GM19438 (cell line): ENCODE results near the gene BRAF.
"Not testable (repeated sequence)": the region's sequence is repeated elsewhere in the genome, so short reads cannot be mapped to it uniquely, and the experiment has no call there.

Experiments
- ATAC-seq: cut with Tn5 transposase; IDR thresholded peaks from one replicate; pipeline ENCODE4 v1.9.1; 2021; ENCODE audit warnings: low read depth; ENCODE audit not compliant: unreplicated experiment

Gene BRAF

DNA sequence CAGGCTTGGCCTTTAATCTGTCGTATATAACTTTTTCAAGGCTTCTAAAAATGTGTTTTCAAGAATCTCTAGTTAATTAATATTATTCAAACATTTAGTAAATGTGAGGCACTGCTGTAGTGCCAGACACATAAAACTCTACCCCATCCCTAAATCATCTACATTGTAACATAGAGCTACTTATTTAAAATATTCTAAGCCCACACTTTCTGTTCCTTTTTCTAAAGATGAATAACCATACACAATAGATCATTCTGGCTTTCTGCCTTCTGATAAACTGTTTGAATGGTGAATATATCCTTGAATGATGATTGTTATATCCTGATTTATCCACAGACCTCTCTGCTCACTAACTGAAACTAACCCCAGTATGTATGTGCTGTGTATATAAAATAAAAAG lies 41.4 kb downstream of the BRAF start:
- ATAC-seq, result no peak

DNA sequence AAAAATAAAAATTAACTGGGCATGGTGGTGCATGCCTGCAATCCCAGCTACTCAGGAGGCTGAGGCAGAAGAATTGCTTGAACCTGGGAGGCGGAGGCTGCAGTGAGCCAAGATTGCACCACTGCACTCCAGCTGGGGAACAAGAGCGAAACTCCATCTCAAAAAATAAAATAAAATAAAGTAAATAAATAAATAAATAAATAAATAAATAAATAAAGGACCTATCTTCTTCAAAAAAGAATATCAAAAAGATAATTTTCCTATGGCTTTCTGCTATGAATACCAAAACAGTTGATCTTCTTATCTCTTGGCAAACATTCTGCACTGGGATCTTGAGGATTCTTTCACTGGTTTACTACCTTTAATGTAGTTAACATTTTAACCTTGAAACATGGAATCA lies 41.9 kb downstream of the BRAF start:
- ATAC-seq, result not testable (repeated sequence)

DNA sequence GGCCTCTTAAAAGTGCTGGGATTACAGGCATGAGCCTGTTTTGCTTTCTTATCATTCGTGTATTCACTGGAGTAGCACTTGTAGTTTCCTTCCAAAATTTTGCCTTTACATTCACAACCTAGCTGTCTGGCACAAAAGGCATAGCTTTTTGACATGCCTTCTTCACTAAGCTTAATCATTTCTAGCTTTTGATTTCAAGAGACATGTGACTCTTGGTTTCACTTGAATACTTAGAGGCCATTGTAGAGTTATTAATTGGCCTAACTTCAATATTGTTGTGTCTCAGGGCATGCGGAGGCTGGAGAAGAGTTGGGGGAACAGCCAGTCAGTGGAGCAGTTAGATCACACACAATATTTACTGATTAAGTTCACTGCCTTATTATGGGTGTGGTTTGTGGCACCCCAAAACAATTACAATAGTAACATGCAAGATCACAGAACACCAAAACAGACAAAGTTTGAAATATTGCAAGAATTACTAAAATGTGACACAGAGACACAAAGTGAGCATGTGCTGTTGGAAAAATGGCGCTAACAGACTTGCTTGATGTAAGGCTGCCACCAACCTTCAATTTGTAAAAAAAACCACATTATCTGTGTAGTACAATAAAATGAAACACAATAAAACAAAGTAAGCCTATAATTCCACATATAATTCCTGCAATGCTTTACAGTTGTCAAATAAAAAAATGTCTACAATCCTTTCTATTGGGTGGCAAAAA lies 43.1 kb downstream of the BRAF start:
- peak; percentile 57 for ATAC-seq

DNA sequence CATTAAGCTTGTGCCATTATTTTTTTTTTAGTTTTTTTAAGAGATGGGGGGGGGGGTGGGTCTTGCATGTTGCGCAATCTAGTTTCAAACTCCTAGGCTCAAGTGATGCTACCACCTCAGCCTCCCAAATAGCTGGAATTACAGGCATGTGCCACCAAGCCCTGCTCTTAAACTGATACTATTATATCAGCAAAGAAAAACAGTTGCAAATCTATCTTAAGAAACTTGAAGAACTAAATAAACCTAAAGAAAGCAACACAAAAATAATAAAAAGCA lies 47.5 kb downstream of the BRAF start:
- ATAC-seq, result no peak

- peak; percentile 77 for ATAC-seq
These were observed 48.0 kb downstream of the BRAF start for GRCh38 chr7:140876519-140877248.

DNA sequence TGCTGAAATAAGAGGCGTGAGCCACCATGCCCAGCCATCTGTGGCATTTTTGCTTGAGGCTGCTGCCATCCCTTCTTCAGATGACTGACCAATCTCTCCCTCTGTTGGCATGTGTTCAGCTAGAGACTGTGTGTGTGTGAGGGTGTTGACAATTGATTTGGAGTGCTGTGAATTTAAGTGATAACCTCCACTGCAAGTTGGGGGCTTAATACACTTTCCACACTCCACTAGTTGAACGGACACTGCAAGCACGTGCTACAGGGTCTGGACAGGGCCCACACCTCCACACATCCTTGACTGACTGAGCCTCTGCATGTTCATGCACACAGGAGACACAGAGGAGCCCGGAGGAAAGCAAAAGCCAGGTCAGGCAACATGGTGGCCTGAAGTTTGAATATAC lies 51.3 kb downstream of the BRAF start:
- no peak for ATAC-seq

DNA sequence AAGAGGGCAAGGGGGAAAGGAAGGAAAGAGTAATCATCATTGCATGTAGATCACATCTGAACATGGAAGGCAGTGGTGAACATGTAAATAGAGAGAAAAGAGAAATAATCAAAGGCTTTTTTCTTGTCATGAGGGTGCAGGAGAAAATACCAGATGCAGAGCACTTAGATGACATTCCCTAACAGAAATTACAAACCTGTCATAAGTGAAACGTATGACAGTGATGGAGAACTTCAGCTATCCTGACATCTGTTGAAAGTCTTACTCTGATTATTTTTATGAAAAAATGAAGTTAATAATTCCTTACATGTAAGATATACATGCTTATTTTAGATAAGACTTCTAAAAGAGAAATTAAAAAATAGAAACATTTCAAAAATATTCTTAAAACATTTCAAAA lies 54.7 kb downstream of the BRAF start:
- ATAC-seq, result no peak

- no peak for ATAC-seq
These were observed 55.3 kb downstream of the BRAF start for GRCh38 chr7:140869430-140869829.

DNA sequence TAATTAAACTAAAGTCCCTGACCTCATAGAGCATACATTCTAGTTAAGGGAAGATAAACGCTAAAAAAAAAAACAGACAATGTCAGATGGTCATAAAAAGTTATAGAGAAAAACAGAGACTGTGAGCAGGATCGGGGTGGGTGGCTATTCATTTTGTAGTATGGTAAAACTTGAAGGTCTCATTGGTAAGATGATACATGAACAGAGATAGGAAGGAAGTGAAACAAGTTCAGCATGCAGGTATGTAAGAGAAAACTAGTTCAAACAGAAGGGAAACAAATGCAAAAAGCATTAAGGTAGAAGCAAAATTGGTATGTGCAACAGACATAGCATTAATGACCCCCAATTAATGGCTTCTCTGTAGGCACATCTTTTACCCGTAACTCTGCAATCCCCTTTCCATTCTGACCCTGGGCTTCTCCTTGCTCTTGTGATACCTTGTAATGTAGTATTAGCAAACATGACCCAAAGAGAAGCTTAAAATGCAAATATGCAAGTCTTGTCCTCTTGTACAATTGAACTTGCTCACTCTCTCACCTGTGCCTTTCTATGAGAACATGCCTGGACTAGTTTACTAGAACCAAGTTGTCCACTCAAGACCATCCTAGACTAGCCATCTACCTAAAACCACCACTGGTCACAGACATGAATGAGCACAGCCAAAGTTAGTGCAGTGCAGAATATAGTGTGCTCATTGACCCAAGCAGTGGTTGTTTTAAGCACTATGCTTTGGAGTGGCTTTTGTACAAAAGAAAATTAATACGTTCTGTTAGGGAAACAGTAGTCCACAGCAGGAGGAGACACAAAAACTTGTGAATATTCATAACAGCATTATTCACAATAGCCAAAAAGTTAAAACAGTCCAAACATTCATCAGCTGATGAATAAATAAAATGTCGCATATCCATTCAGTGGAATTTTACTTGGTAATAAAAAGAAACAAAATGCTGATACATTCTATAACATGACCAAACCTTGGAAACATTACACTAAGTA lies 57.0 kb downstream of the BRAF start:
- ATAC-seq, result no peak

GRCh38 chr7:140866926-140867325 lies 57.8 kb downstream of the BRAF start:
- ATAC-seq, result no peak

- ATAC-seq, result no peak
These were observed 60.0 kb downstream of the BRAF start for GRCh38 chr7:140864732-140865131.

DNA sequence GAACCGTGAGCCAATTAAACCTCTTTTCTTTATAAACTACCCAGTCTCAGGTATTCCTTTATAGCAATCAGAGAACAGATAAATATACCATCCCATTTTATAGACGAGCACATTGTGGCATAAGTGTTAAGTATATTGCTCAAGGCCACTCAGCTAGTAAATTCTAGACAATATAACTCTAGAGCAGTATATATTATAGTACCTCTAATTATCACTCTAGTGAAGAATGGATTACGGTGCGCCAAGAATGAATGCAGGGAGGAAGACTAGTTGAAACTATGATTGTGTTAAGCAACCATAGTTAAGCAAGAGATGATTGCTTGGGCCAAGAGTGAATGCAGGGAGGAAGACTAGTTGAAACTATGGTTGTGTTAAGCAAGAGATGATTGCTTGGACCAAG lies 60.9 kb downstream of the BRAF start:
- no peak for ATAC-seq

- ATAC-seq, result no peak
These were observed 61.5 kb downstream of the BRAF start for GRCh38 chr7:140863184-140863583.

GRCh38 chr7:140857048-140857447 lies 67.7 kb downstream of the BRAF start:
- ATAC-seq, result no peak

DNA sequence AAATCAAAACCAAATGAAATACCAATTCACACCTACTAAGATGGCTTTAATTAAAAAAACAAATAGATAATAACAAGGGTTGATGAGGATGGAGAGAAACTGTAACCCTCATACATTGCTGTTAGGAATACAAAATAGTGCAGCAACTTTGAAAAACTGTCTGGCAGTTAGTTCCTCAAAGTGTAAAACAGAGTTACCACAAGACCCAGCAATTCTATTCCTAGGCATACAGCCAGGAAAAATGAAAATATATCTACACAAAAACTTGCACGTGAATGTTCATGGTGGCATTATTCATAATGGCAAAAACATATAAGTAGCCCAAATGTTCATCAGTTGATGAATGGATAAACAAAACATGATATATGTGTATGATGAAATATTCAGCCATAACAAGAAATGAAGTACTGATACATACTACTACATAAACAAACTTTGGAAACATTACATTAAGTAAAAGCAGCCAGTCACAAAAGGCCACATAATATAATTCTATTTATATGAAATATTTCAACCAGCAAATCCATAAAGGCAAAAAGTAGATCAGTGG lies 83.5 kb downstream of the BRAF start:
- no peak for ATAC-seq

DNA sequence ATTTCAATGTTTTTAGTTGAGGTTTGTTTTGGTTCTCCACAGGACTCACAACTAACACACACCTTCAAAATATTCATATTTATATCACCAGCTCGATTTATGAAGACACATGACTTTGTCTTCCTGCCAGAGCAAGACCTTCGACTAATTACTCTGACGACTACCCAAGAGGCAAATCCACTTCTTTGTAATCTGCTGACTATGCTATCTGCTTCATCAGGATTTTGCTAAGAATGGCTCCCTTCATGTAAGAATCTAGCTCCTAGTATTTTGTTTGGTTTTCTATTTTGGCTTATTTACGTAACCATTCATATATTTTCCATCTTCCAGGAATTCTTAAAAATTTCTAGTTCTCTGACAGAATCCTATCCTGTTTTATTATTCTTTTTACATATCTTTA lies 93.0 kb downstream of the BRAF start:
- ATAC-seq, result no peak

GRCh38 chr7:140829720-140830119 lies 95.0 kb downstream of the BRAF start:
- ATAC-seq, result no peak

DNA sequence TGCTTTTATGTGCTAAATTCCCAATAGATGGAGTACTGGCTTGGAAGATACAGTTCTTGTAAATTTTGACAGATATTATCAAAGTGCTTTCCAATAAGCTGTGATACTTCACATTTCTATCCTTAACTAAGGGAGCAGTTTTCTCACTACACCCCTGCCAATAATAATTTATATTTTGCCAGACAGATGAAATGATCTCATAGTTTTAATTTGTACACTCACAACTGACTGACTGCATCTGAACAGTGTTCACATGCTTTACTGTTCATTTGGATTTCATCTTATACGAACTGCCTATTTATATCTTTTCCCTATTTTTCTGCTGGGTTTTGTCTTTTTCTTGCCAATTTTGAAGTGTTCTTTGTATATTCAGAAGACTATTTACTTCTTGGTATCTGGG lies 96.0 kb downstream of the BRAF start:
- no peak for ATAC-seq

GRCh38 chr7:140817383-140817782 lies 107.3 kb downstream of the BRAF start:
- not testable (repeated sequence) for ATAC-seq

DNA sequence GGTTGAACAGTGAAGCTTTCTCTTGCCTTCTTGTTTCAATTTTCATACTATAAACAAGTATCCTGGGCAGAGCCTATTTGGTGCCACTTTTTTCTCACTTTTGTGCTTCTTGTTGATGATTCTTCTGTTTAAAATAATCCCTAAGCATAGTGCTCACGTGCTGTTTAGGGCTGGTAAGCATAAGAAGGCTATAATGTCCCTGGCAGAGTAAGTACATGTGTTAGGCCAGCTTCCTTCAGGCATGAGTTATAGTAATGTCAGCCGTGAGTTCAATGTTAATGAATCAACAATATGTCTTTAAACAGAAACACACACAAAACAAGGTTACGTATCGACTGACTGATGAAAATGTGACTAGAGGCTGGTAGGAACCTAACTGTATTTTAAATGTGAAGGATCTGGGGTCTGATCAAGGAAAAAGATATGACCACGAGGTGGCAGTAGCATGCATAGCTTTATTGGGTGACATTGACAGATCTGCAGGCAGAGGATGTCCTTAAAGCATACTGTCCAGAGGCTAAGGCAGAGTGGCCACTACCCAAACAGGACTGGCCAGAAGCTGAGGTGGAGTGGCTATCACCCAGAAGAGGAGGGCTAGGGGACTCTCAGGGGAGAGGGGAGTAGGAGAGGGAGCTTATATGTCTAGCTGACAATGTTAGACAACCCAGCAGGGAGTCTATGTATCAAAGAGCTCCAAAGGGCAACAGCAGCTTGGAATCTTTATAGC lies 113.7 kb downstream of the BRAF start:
- peak; percentile 85 for ATAC-seq
